ENCODE results near the gene TM6SF1. TPM values are rescaled to one million over a fixed set of nuclear protein-coding genes. Genes with fewer than 3 reads are reported as not detected.

Gene TM6SF1
- total and polyA plus RNA-seq, 2 of the 4 experiments (the other 2 are of a cell fraction) = 1.6 to 1.9 TPM

DNA sequence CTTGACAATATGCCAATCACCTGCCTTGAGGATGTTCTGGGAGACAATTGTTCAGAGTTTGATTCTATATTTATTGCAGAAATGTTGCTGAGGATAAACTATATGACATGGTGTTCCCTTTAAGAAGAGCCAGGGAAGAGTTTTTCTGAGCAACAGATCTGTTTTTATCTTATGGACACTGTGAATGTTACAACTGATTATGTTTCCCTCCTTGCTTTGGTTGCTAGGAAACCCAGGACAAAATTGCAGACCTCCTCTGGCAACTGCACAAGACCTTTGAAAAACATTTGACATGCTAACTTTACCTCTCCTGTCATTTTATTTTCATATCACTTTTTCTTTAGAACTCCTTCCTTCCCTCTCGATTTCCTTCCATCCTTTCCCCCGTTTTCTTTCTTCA is 8.2 kb upstream of the TM6SF1 start:
- no peak overlapping the region for H3K18ac ChIP-seq (ENCODE audit: low read depth, low read length)
- H3K4me1 ChIP-seq (ENCODE audit: control insufficient read depth, insufficient read depth, low read length) = no peaks in the 10 kb centered on the region
- TF ChIP-seq, protein P1, sequence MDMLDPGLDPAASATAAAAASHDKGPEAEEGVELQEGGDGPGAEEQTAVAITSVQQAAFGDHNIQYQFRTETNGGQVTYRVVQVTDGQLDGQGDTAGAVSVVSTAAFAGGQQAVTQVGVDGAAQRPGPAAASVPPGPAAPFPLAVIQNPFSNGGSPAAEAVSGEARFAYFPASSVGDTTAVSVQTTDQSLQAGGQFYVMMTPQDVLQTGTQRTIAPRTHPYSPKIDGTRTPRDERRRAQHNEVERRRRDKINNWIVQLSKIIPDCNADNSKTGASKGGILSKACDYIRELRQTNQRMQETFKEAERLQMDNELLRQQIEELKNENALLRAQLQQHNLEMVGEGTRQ (IDR thresholded peaks at IDR 0.05; ENCODE audit: low read depth, low read length) = no peak
- no peak for TF ChIP-seq MAZ (IDR thresholded peaks at IDR 0.05; ENCODE audit: borderline replicate concordance, low read depth, low read length)
- no peak for TF ChIP-seq SMC3 (IDR thresholded peaks at IDR 0.05; ENCODE audit: low read depth, low read length)
- TF ChIP-seq FOS (IDR thresholded peaks at IDR 0.05; ENCODE audit: low read depth, low read length) = no peak
- TF ChIP-seq ELK1 (IDR thresholded peaks at IDR 0.05; ENCODE audit: borderline replicate concordance, low read depth, low read length) = no peak
- TF ChIP-seq CTCF (conservative IDR thresholded peaks at IDR 0.05; ENCODE audit: low read depth, low read length) = no peak
- no peak for TF ChIP-seq MAFK (IDR thresholded peaks at IDR 0.05; ENCODE audit: low read depth, low read length)
- no peak for TF ChIP-seq NFE2L2 (IDR thresholded peaks at IDR 0.05; ENCODE audit: low read depth, low read length)
- TF ChIP-seq CEBPB (IDR thresholded peaks at IDR 0.05; ENCODE audit: low read depth, low read length) = no peak
- TF ChIP-seq BHLHE40 (IDR thresholded peaks at IDR 0.05; ENCODE audit: low read depth, low read length) = no peak
- TF ChIP-seq CHD1 (IDR thresholded peaks at IDR 0.05; ENCODE audit: low read depth, low read length) = no peak
- TF ChIP-seq RCOR1 (IDR thresholded peaks at IDR 0.05; ENCODE audit: insufficient replicate concordance, low read length) = no peak
- no peak for TF ChIP-seq RFX5 (IDR thresholded peaks at IDR 0.05; ENCODE audit: low read depth, low read length)
- TF ChIP-seq RAD21 (IDR thresholded peaks at IDR 0.05; ENCODE audit: low read length) = no peak
- TF ChIP-seq MXI1 (IDR thresholded peaks at IDR 0.05; ENCODE audit: borderline replicate concordance, low read depth, low read length) = no peak
- no peak for TF ChIP-seq POLR2A (IDR thresholded peaks at IDR 0.05; ENCODE audit: low read depth, low read length)
- no peak overlapping the region for H3K56ac ChIP-seq (ENCODE audit: extremely low read depth, insufficient read depth, low read length)
- no peak overlapping the region for H2BK15ac ChIP-seq (ENCODE audit: low read depth, low read length)
- no peak overlapping the region for H2BK120ac ChIP-seq (ENCODE audit: low read depth, low read length)
- DNase-seq = no peak
- H2BK20ac ChIP-seq (ENCODE audit: low read depth, low read length) = no peak overlapping the region
- peaks cover 5% of the 10 kb centered on the region for H3K9me3 ChIP-seq (ENCODE audit: control insufficient read depth, insufficient read depth, low read length)
- no peak overlapping the region for H3K27ac ChIP-seq (ENCODE audit: insufficient read depth, low read length)
- H2AFZ ChIP-seq (replicated peaks; ENCODE audit: low read length, poor library complexity) = no peak overlapping the region
- H4K91ac ChIP-seq (ENCODE audit: insufficient read depth, low read depth, low read length) = no peak overlapping the region
- intact Hi-C loops (cut with micrococcal nuclease) (no loop called here), dilution Hi-C loops (cut with HindIII; ENCODE audit: low sequenced_read_pairs, unreplicated experiment) (no loop called here), in situ Hi-C loops (cut with MboI; ENCODE audit: low sequenced_read_pairs) (no loop called here)
- no peaks in the 10 kb centered on the region for H4K20me1 ChIP-seq (ENCODE audit: insufficient read depth, low read length)
- no peak overlapping the region for H2BK5ac ChIP-seq (ENCODE audit: low read depth, low read length, poor library complexity, severe bottlenecking)
- no peak overlapping the region for H3K14ac ChIP-seq (replicated peaks; ENCODE audit: low read depth, low read length)
- H4K8ac ChIP-seq (ENCODE audit: low read depth in 2 of 2, low read length in 2 of 2) = no peak overlapping the region
- H3K36me3 ChIP-seq (ENCODE audit: control insufficient read depth, insufficient read depth, low read length) = no peaks in the 10 kb centered on the region
- H3K9me1 ChIP-seq (ENCODE audit: insufficient read depth, low read length) = no peaks in the 10 kb centered on the region
- H3K4me2 ChIP-seq (ENCODE audit: low read depth, low read length) = no peak overlapping the region
- H2AK9ac ChIP-seq (replicated peaks; ENCODE audit: low read depth, low read length, poor library complexity) = no peak overlapping the region
- H3K4ac ChIP-seq (ENCODE audit: low read depth, low read length) = no peak overlapping the region
- H4K5ac ChIP-seq (ENCODE audit: low read depth, low read length) = no peak overlapping the region
- ChIA-PET POLR2A (ENCODE audit: unreplicated experiment) (no interaction called here), CTCF (no interaction called here)
- no peak overlapping the region for H3K4me3 ChIP-seq (ENCODE audit: insufficient read depth, low read depth, low read length)
- WGBS, 2 experiments (ENCODE audit: extremely low coverage in 2 of 2, insufficient read length in 1 of 2) = 63 to 100% methylated on average over 2 of the region's 2 CpGs
- ATAC-seq (ENCODE audit: low read depth) = no peak
- peaks cover 22% of the 10 kb centered on the region for H3K27me3 ChIP-seq (ENCODE audit: control insufficient read depth, insufficient read depth, low read length)
- no peak overlapping the region for H3K23ac ChIP-seq (ENCODE audit: low read depth, low read length)
- H3K9ac ChIP-seq (ENCODE audit: low read depth, low read length) = no peak overlapping the region
- no peak overlapping the region for H2AK5ac ChIP-seq (ENCODE audit: low read depth, low read length)
- no peaks in the 10 kb centered on the region for H3K79me1 ChIP-seq (ENCODE audit: low read depth in 1 of 2, low read length in 2 of 2)
- no TSS peak for BruUV-seq (replicated peaks)
